WERI-Rb-1 (cell line): ENCODE data around the gene ADAM12.

Experiments
- DNase-seq: peaks from one replicate; pipeline ENCODE4 v3.0.0-alpha.2; 2020
- H3K27ac ChIP-seq: fragments of 250-450 bp; sonication (Bioruptor Pico); 2 replicates; pipeline ENCODE4 v1.5.1; 2020; ENCODE audit warnings: mild to moderate bottlenecking, moderate library complexity
- H3K27me3 ChIP-seq: fragments of 250-450 bp; sonication (Bioruptor Pico); 2 replicates; pipeline ENCODE4 v1.5.1; 2021; ENCODE audit warnings: mild to moderate bottlenecking, low read depth, moderate library complexity; ENCODE audit not compliant: insufficient read depth, severe bottlenecking
- H3K36me3 ChIP-seq: fragments of 250-450 bp; sonication (Bioruptor Pico); 2 replicates; pipeline ENCODE4 v1.5.1; 2020; ENCODE audit warnings: mild to moderate bottlenecking, moderate library complexity
- H3K4me3 ChIP-seq: 2 replicates; pipeline ENCODE4 v1.5.1; 2011; ENCODE audit warnings: low read depth, mild to moderate bottlenecking, control low read depth, low read length
- H3K9me3 ChIP-seq: fragments of 250-450 bp; sonication (Bioruptor Pico); 2 replicates; pipeline ENCODE4 v1.5.1; 2021; ENCODE audit warnings: mild to moderate bottlenecking, moderate library complexity; ENCODE audit not compliant: severe bottlenecking
- CTCF ChIP-seq: IDR thresholded peaks from 2 replicates; pipeline ENCODE4 v1.5.1; 2011; ENCODE audit warnings: low read depth, mild to moderate bottlenecking, control low read depth, inconsistent platforms, low read length

ADAM12 gene

DNA sequence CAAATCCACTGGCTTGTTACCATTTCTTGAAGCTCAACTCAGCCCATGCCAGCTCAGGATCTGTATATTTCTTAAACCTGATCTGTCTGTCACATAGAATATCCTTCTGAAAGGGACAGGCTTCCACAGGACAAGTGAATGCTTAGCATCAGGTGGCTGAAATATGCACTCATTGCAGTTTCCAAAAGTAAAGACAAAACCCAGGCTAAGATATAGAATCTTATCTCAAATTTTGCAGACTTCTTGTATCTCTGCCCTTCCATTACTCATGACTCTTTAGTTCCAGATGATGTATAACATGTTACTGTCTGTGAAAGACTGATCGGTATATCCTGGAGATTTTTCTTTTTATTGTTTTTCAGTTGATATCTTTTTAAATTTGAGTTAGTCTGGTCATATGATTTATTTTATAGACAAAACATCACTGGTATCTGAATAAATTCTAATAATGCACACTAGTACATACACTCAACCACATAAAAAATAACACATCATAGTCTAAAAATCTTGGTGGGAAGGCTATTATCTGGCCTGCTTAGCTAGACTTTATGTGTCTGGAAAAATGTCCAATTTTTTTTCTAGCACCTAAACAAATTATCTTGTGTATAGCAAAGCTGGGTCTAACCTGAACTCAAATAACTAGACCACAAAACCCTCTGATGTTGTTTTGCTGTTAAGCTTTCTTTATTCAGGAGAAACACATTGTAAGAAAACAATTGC lies 182.6 kb downstream of the ADAM12 start:
- H3K36me3 ChIP-seq, result no peaks in the 10 kb centered on the region
- DNase-seq, result no peak
- H3K4me3 ChIP-seq, result no peak overlapping the region
- H3K27ac ChIP-seq, result no peak overlapping the region
- TF ChIP-seq CTCF, result no peak
- H3K9me3 ChIP-seq, result no peaks in the 10 kb centered on the region
- no peaks in the 10 kb centered on the region for H3K27me3 ChIP-seq

- Histone ChIP-seq H3K27me3 (no peaks in the 10 kb centered on the region), H3K4me3 (no peak overlapping the region), H3K9me3 (no peaks in the 10 kb centered on the region), H3K36me3 (no peaks in the 10 kb centered on the region), H3K27ac (no peak overlapping the region)
- no peak for TF ChIP-seq CTCF
- no peak for DNase-seq
Observed at GRCh38 chr10:126204320-126204719, 184.0 kb downstream of the ADAM12 start.

DNA sequence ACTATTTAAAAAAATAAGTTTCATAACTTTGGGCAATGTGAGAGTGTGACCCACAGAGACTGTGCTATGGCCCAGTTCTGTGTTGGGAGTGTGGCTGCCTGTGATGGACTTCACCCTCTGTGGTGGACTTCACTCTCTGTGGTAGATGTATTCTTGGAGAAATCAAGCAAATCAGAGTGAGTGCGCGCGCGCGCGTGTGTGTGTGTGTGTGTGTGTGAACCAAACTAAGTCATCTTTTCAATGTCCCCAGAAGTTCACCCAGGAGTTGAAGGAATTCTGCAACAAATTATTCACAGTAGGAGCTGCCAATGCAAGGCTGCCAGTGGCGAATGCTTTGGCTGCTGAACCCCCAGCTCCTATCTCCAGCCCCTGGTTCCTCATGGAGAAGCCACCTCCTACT lies 184.5 kb downstream of the ADAM12 start:
- no peak for DNase-seq
- no peak overlapping the region for H3K4me3 ChIP-seq
- H3K9me3 ChIP-seq, result no peaks in the 10 kb centered on the region
- no peaks in the 10 kb centered on the region for H3K36me3 ChIP-seq
- H3K27me3 ChIP-seq, result no peaks in the 10 kb centered on the region
- TF ChIP-seq CTCF, result no peak
- no peak overlapping the region for H3K27ac ChIP-seq

DNA sequence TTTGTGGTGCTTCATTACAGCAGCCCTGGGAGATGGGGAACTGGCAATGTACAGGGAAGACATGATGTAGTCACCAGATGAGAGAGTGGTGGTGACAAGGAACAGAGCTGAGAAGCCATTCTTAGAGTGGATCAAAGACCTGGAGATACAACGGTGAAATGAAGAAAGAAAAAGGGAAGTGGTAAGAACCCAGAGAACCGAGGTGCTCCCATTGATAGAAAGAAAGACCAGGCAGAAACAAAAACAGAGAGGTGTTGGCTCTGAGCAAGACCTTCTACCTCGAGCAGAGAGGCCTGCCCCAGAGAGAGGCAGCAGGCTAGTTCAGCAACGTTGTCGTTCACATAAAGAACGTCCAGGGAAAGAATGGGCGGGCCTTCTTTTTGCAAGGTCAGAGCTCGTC lies 186.7 kb downstream of the ADAM12 start:
- H3K27ac ChIP-seq, result no peak overlapping the region
- no peaks in the 10 kb centered on the region for H3K27me3 ChIP-seq
- no peaks in the 10 kb centered on the region for H3K36me3 ChIP-seq
- no peaks in the 10 kb centered on the region for H3K9me3 ChIP-seq
- no peak overlapping the region for H3K4me3 ChIP-seq
- TF ChIP-seq CTCF, result no peak
- no peak for DNase-seq

DNA sequence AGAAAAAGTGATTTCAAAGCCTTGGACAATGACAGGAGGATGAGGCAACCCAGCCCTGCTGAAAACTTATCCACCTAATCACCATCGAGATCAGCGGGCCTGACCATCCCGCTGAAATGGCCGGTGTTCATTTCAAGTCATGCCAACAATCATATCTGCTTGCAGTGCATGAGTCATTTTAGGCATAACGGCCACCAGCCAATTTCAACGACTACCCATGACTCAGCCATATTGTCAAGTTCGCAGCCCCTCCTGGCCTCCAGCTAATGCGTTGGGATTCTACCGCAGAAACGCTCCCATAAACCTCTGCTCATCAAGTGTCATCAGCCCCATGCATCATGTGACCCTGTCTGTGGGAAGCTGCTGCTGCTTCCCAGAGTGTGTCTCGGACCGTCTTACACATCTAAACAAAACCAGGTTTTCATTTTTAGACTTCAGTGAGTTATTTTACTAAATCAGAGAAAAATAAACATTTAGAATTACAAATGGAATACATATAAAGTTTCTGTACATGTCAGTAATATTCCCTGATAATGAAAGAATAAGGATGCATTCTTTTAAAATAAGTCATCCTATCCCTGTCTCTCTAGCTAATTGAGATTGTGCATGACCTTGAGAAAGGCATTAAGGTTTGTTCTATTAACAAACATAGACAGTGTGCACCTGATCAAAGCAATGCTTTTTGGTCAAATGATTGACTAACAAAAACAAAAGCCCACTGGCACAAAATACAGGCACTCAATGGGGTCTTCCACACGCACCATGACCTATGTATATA lies 188.9 kb downstream of the ADAM12 start:
- TF ChIP-seq CTCF, result no peak
- no peaks in the 10 kb centered on the region for H3K36me3 ChIP-seq
- no peak overlapping the region for H3K27ac ChIP-seq
- no peaks in the 10 kb centered on the region for H3K27me3 ChIP-seq
- no peak overlapping the region for H3K4me3 ChIP-seq
- DNase-seq, result no peak
- no peaks in the 10 kb centered on the region for H3K9me3 ChIP-seq
